Lower leg skin (tissue), 4 donors: ENCODE data around the gene GRHL1. TPM values are rescaled to one million over a fixed set of nuclear protein-coding genes. Genes with fewer than 3 reads are reported as not detected.
"Not testable (repeated sequence)": the region's sequence is repeated elsewhere in the genome, so short reads cannot be mapped to it uniquely, and the experiment has no call there.

Experiments used
- DNase-seq, 2 donors: peaks; one replicate each; pipeline ENCODE4 v3.0.0-alpha.2; 2019; ENCODE audit warnings: low spot score in 2 of 2
- H3K4me3 ChIP-seq: fragments of 200-600 bp; sonication (generic); 2 replicates; pipeline ENCODE4 v1.5.1; 2017; ENCODE audit warnings: mild to moderate bottlenecking, low read depth; ENCODE audit not compliant: poor library complexity, severe bottlenecking
- POLR2A ChIP-seq, 2 donors: fragments of 450-650 bp; IDR thresholded peaks; one replicate each; pipeline ENCODE4 v1.6.1; 2016 to 2017; ENCODE audit warnings: antibody characterized with exemption in 2 of 2, mild to moderate bottlenecking in 1 of 2, moderate library complexity in 1 of 2
- WGBS, 2 donors: methylation state at CpG; one replicate each; pipeline ENCODE4 v1.1.5; 2018; 5-methylcytosine and 5-hydroxymethylcytosine counted together
- intact Hi-C: fragments of 100-400 bp; cut with DNase I; formaldehyde crosslinking; loops from one replicate; pipeline ENCODE4 v1.15.0; 2023; ENCODE audit warnings: low total_unique reads
- total RNA-seq, 4 donors: library from RNA; depleted of rRNA; stranded (reverse); fragments of >200 nt; gene quantifications; one replicate each; pipeline ENCODE4 v1.1.0, GENCODE V29; 2016
- TF ChIP-seq, protein P1 (sequence below), 3 donors: fragments of 450-650 bp; IDR thresholded peaks; one replicate each; pipeline ENCODE4 v1.5.1; 2016; ENCODE audit warnings: antibody characterized with exemption in 3 of 3, mild to moderate bottlenecking in 3 of 3, moderate library complexity in 2 of 3

Gene GRHL1
- total RNA-seq, 4 donors from 2014 or later, result 104 to 134 (median 115) TPM

- H3K4me3 ChIP-seq, result no peak overlapping the region
- no peak for DNase-seq
- TF ChIP-seq POLR2A (IDR thresholded peaks at IDR 0.05), result no peak
- TF ChIP-seq, protein P1, sequence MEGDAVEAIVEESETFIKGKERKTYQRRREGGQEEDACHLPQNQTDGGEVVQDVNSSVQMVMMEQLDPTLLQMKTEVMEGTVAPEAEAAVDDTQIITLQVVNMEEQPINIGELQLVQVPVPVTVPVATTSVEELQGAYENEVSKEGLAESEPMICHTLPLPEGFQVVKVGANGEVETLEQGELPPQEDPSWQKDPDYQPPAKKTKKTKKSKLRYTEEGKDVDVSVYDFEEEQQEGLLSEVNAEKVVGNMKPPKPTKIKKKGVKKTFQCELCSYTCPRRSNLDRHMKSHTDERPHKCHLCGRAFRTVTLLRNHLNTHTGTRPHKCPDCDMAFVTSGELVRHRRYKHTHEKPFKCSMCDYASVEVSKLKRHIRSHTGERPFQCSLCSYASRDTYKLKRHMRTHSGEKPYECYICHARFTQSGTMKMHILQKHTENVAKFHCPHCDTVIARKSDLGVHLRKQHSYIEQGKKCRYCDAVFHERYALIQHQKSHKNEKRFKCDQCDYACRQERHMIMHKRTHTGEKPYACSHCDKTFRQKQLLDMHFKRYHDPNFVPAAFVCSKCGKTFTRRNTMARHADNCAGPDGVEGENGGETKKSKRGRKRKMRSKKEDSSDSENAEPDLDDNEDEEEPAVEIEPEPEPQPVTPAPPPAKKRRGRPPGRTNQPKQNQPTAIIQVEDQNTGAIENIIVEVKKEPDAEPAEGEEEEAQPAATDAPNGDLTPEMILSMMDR (IDR thresholded peaks at IDR 0.05), result no peak
- WGBS, 2 donors, result 44 to 50% methylated on average over 7 of the region's 7 CpGs
- intact Hi-C loops, result no loop called here
Measured at GRCh38 chr2:10029875-10030223, 78.4 kb downstream of the GRHL1 start.

DNA sequence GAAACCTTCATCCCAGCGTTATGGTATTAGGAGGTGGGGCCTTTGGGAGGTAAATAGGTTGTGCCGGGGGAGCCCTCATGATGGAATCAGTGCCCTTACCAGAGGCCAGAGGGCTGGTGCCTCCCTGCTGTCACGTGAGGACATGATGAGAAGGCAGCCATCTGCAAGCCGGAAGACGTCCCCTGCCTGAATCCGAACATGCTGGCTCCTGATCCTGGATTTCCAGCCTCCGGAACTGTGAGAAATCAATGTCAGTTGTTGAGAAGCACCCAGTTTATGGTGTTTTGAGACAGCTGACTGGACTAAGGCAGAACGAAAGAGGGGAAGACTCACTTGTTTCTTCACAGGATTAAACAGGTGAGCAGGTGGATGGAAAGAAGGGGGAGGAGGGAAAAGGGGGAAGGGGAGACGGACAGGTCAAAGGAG lies 78.8 kb downstream of the GRHL1 start:
- H3K4me3 ChIP-seq, result no peak overlapping the region
- DNase-seq, result no peak
- TF ChIP-seq, protein P1 (IDR thresholded peaks at IDR 0.05), result no peak
- no peak for TF ChIP-seq POLR2A (IDR thresholded peaks at IDR 0.05)
- intact Hi-C loops, result no loop called here
- WGBS, 2 donors, result 23 to 28% methylated on average over 9 of the region's 9 CpGs

DNA sequence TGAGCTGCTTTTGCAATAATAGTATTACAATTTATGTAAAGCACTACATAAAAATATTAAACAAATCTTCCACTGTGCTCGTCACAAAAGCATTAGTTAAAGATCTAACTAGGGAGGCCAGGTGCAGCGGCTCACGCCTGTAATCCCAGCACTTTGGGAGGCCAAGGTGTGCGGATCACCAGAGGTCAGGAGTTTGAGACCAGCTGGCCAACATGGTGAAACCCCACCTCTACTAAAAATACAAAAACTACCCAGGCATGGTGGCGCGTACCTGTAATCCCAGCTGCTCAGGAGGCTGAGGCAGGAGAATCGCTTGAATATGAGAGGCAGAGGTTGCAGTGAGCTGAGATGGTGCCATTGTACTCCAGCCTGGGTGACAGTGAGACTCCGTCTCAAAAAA lies 79.3 kb downstream of the GRHL1 start:
- intact Hi-C loops, DNase-seq: not testable (repeated sequence)

DNA sequence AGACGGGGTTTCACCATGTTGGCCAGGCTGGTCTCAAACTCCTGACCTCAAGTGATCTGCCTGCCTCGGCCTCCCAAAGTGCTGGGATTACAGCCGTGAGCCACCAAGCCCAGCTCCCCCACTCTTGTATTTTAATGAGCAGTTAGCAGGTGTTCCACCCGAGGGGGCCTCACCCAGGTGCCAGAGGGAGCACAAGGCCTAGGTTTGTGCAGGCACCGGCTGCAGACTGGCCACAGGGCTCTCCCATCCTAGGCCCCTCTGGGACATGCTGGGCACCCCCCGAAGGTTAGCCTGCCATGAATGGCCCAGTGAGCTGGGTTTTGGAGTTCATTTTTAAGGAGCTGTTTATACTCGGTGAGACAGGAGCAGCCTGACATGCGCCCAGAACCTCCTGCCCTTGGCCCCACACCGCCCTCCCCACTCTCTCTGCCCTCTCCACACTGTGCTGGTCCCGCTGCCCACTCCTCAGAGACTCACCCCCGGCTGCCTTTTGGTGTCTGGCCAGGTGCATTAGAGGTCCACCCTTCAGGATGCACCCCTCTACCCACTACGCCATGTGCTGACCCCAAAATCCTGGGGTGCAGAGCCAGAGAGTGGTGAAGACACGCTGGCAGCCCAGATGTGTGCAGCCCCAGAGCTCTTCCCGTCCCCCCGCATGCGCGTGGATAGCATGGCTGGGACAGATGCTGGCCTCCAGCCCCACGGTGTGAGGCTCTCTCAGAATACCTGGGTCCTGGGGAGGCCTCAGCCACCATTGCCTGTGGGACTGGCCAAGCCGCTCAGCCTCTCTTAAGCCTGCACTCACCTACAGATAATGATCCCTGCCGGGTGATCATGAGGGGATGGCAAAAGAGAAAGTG lies 80.6 kb downstream of the GRHL1 start:
- no peak overlapping the region for H3K4me3 ChIP-seq
- WGBS, 2 donors, result 85 to 91% methylated on average over 19 to 20 of the region's 20 CpGs

More for the DNA sequence above, 79.3 kb downstream of the GRHL1 start:
- 84% methylated on average over 8 of the region's 8 CpGs for WGBS, 2 donors
- not testable (repeated sequence) for H3K4me3 ChIP-seq

GRCh38 chr2:10032746-10033105 lies 81.2 kb downstream of the GRHL1 start:
- intact Hi-C loops, result no loop called here

More for the DNA sequence above, 80.6 kb downstream of the GRHL1 start:
- TF ChIP-seq POLR2A (IDR thresholded peaks at IDR 0.05), result no peak
- TF ChIP-seq, protein P1 (IDR thresholded peaks at IDR 0.05), result no peak
- DNase-seq, result no peak
- intact Hi-C loops, result no loop called here

GRCh38 chr2:10033251-10034006 lies 81.9 kb downstream of the GRHL1 start:
- no peak for DNase-seq
- no peak overlapping the region for H3K4me3 ChIP-seq
- WGBS, 2 donors, result 89 to 93% methylated on average over 14 of the region's 14 CpGs
- TF ChIP-seq, protein P1 (IDR thresholded peaks at IDR 0.05), result no peak
- TF ChIP-seq POLR2A (IDR thresholded peaks at IDR 0.05), result no peak
- intact Hi-C loops, result no loop called here

More at GRCh38 chr2:10032746-10033105, 81.2 kb downstream of the GRHL1 start:
- no peak for DNase-seq
- WGBS, 2 donors, result 98% methylated on average over 7 of the region's 7 CpGs
- H3K4me3 ChIP-seq, result no peak overlapping the region
- TF ChIP-seq, protein P1 (IDR thresholded peaks at IDR 0.05), result no peak
- no peak for TF ChIP-seq POLR2A (IDR thresholded peaks at IDR 0.05)
